Kidney (tissue), 14 donors: ENCODE results near the gene MOB3B. TPM values are rescaled to one million over a fixed set of nuclear protein-coding genes. Genes with fewer than 3 reads are reported as not detected.
"Not testable (repeated sequence)": the region's sequence is repeated elsewhere in the genome, so short reads cannot be mapped to it uniquely, and the experiment has no call there.

Experiments used
- DNase-seq, 5 donors: peaks; one replicate each; pipeline ENCODE4 v3.0.0-alpha.2; 2013 to 2020
- FAIRE-seq: peaks from 2 replicates; lab custom pipeline; 2012; peaks lifted over from hg19 to GRCh38; lab: Jason Lieb, UNC
- H3K27ac ChIP-seq, 2 donors: one replicate each; pipeline ENCODE4 v1.7.0; 2013; ENCODE audit warnings: low read depth in 2 of 2, low read length in 2 of 2, inconsistent platforms in 1 of 2
- H3K27me3 ChIP-seq: one replicate; pipeline ENCODE4 v1.7.1; 2013; ENCODE audit warnings: low read length, inconsistent platforms; ENCODE audit not compliant: control insufficient read depth, insufficient read depth
- H3K36me3 ChIP-seq, 3 donors: one replicate each; pipeline versions ENCODE4 v1.7.0 to v1.7.1; 2013; ENCODE audit warnings: low read length in 3 of 3, control low read depth in 1 of 3, inconsistent platforms in 1 of 3; ENCODE audit not compliant: insufficient read depth in 3 of 3, control insufficient read depth in 2 of 3
- H3K4me1 ChIP-seq, 3 donors: one replicate each; pipeline versions ENCODE4 v1.7.0 to v1.7.1; 2013; ENCODE audit warnings: low read length in 3 of 3, inconsistent platforms in 1 of 3, low read depth in 1 of 3; ENCODE audit not compliant: control insufficient read depth in 2 of 3, insufficient read depth in 2 of 3
- H3K4me3 ChIP-seq, 3 donors: one replicate each; pipeline versions ENCODE4 v1.7.0 to v1.8.1; 2013; ENCODE audit warnings: low read length in 3 of 3, control low read depth in 1 of 3, inconsistent platforms in 1 of 3
- H3K9ac ChIP-seq, 3 donors: one replicate each; pipeline versions ENCODE4 v1.7.0 to v1.7.1; 2013; ENCODE audit warnings: low read length in 3 of 3, control low read depth in 1 of 3, inconsistent platforms in 1 of 3
- H3K9me3 ChIP-seq, 3 donors: one replicate each; pipeline versions ENCODE4 v1.7.0 to v1.7.1; 2013; ENCODE audit warnings: low read length in 3 of 3, control low read depth in 1 of 3, inconsistent platforms in 1 of 3; ENCODE audit not compliant: control insufficient read depth in 2 of 3, insufficient read depth in 1 of 3
- CTCF ChIP-seq: IDR thresholded peaks from 3 replicates; pipeline ENCODE4 v1.5.1; 2012; ENCODE audit warnings: mild to moderate bottlenecking, moderate library complexity, borderline replicate concordance; ENCODE audit not compliant: insufficient read depth; ENCODE audit errors: extremely low read depth
- intact Hi-C: fragments of 100-400 bp; cut with DNase I; formaldehyde crosslinking; loops from one replicate; pipeline ENCODE4 v1.11.1; 2022
- polyA plus RNA-seq: library from polyadenylated mRNA; stranded (reverse); fragments of 350-450 nt; fragmentation: Illumina TruSeq; extraction: RNeasy Lipid Tissue Mini Kit (QIAGEN cat#74804); gene quantifications from one replicate; pipeline ENCODE4 v1.2.3, GENCODE V29; 2014; ENCODE audit warnings: low read depth, low replicate concordance; ENCODE audit not compliant: insufficient read depth
- total RNA-seq: library from RNA; stranded (reverse); fragmentation: NEBNext Ultra II Directional; extraction: Animal tissue kit (Norgen Biotek cat#: 25700); gene quantifications from one replicate; pipeline ENCODE4 v1.2.1, GENCODE V29; 2021
- donor health status: control.
- donor health status: control.
- donor health status: control.
- donor health status: control.
- donor health status: control.
- donor health status: DM: yes; HTN: yes; CAD: no.
- donor health status: Normal renal cell carcinoma (clear cell type).

The MOB3B gene
- total and polyA plus RNA-seq, 2 donors from 2014 or later, result 5.9 to 22.5 TPM

GRCh38 chr9:27423915-27424710, 105.5 kb downstream of the MOB3B start:
- Histone ChIP-seq H3K27me3 (no peaks in the 10 kb centered on the region), H3K4me3 (no peak overlapping the region), H3K9me3 (no peaks in the 10 kb centered on the region), H3K4me1 (peaks cover 0 to 16% (median 5%) of the 10 kb centered on the region in 3 donors), H3K36me3 (no peaks in the 10 kb centered on the region), H3K27ac (no peak overlapping the region), H3K9ac (no peak overlapping the region)
- intact Hi-C loops, result no loop called here
- DNase-seq, result no peak
- FAIRE-seq, result no peak
- no peak for TF ChIP-seq CTCF

GRCh38 chr9:27422279-27422834, 107.3 kb downstream of the MOB3B start:
- Histone ChIP-seq H3K27ac (no peak overlapping the region), H3K36me3 (no peaks in the 10 kb centered on the region), H3K4me3 (no peak overlapping the region), H3K9ac (no peak overlapping the region), H3K27me3 (no peaks in the 10 kb centered on the region), H3K9me3 (no peaks in the 10 kb centered on the region), H3K4me1 (peaks cover 0 to 13% (median 5%) of the 10 kb centered on the region in 3 donors)
- no peak for FAIRE-seq
- DNase-seq, result no peak
- intact Hi-C loops, result no loop called here
- no peak for TF ChIP-seq CTCF

GRCh38 chr9:27421577-27421976, 108.0 kb downstream of the MOB3B start:
- no peak for FAIRE-seq
- DNase-seq, result no peak
- TF ChIP-seq CTCF, result no peak
- Histone ChIP-seq H3K27ac (no peak overlapping the region), H3K9ac (no peak overlapping the region), H3K4me3 (no peak overlapping the region), H3K36me3 (no peaks in the 10 kb centered on the region), H3K27me3 (no peaks in the 10 kb centered on the region), H3K9me3 (no peaks in the 10 kb centered on the region), H3K4me1 (peaks cover 0 to 7% (median 2%) of the 10 kb centered on the region in 3 donors)
- intact Hi-C loops, result no loop called here

GRCh38 chr9:27419558-27419957, 110.1 kb downstream of the MOB3B start:
- H3K36me3 ChIP-seq, intact Hi-C loops, DNase-seq, H3K27me3 ChIP-seq, H3K9ac ChIP-seq, H3K4me3 ChIP-seq, H3K4me1 ChIP-seq, FAIRE-seq, H3K9me3 ChIP-seq, H3K27ac ChIP-seq: not testable (repeated sequence)
